HL-60 (cell line): ENCODE results near the gene PTPRD.

Experiments used
- DNase-seq, 2 experiments: peaks; one replicate each; pipeline ENCODE4 v3.0.0-alpha.2; 2010 to 2020; ENCODE audit warnings: low read depth in 1 of 2, low spot score in 1 of 2
- H3K27ac ChIP-seq: fragments of 250-450 bp; sonication (Bioruptor Pico); replicated peaks from 2 replicates; pipeline ENCODE4 v1.5.1; 2020; ENCODE audit warnings: mild to moderate bottlenecking, moderate library complexity
- H3K27me3 ChIP-seq: fragments of 250-450 bp; sonication (Bioruptor Pico); 2 replicates; pipeline ENCODE4 v1.5.1; 2021; ENCODE audit warnings: mild to moderate bottlenecking, moderate library complexity; ENCODE audit not compliant: insufficient read depth, poor library complexity, severe bottlenecking
- H3K4me3 ChIP-seq: replicated peaks from 2 replicates; pipeline ENCODE4 v1.5.1; 2011; ENCODE audit warnings: mild to moderate bottlenecking, control low read depth, low read length; ENCODE audit not compliant: insufficient read depth
- GABPA ChIP-seq: IDR thresholded peaks from 2 replicates; pipeline ENCODE4 v1.6.1; 2012; ENCODE audit warnings: low read depth
- POLR2AphosphoS5 ChIP-seq: IDR thresholded peaks from 2 replicates; pipeline ENCODE4 v1.6.1; 2012; ENCODE audit warnings: low read depth
- SPI1 ChIP-seq: IDR thresholded peaks from 2 replicates; pipeline ENCODE4 v1.6.1; 2012; ENCODE audit warnings: low read depth, mild to moderate bottlenecking, borderline replicate concordance
- TF ChIP-seq, protein P1 (sequence below): IDR thresholded peaks from 2 replicates; pipeline ENCODE4 v1.6.1; 2012; ENCODE audit warnings: low read depth; ENCODE audit not compliant: insufficient replicate concordance
- TF ChIP-seq, protein P2 (sequence below): IDR thresholded peaks from one replicate; pipeline ENCODE4 v1.5.1; 2011; ENCODE audit warnings: low read length, control low read depth, inconsistent platforms; ENCODE audit not compliant: insufficient read depth

Gene PTPRD

DNA sequence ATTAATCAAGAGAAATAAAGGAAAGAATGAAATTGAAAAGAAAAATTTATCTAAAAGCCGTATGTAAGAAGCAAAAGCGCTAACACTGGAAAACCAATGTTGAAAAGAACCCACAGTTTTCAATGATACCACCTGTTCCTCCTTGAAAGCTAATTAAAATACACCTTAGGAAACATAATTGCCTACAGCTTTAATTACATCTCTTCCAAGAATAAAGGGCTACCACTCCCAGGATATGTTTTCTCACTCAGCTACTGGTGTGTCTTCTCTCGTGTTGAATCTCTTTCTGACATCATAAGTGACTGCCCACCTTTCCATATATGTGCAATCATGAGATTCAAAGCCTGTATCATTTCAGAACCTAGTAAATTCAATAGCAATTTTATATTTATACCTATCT, 1932.6 kb downstream of the PTPRD start:
- DNase-seq = no peak
- no peak for TF ChIP-seq SPI1
- TF ChIP-seq POLR2AphosphoS5 = no peak
- TF ChIP-seq, protein P1, sequence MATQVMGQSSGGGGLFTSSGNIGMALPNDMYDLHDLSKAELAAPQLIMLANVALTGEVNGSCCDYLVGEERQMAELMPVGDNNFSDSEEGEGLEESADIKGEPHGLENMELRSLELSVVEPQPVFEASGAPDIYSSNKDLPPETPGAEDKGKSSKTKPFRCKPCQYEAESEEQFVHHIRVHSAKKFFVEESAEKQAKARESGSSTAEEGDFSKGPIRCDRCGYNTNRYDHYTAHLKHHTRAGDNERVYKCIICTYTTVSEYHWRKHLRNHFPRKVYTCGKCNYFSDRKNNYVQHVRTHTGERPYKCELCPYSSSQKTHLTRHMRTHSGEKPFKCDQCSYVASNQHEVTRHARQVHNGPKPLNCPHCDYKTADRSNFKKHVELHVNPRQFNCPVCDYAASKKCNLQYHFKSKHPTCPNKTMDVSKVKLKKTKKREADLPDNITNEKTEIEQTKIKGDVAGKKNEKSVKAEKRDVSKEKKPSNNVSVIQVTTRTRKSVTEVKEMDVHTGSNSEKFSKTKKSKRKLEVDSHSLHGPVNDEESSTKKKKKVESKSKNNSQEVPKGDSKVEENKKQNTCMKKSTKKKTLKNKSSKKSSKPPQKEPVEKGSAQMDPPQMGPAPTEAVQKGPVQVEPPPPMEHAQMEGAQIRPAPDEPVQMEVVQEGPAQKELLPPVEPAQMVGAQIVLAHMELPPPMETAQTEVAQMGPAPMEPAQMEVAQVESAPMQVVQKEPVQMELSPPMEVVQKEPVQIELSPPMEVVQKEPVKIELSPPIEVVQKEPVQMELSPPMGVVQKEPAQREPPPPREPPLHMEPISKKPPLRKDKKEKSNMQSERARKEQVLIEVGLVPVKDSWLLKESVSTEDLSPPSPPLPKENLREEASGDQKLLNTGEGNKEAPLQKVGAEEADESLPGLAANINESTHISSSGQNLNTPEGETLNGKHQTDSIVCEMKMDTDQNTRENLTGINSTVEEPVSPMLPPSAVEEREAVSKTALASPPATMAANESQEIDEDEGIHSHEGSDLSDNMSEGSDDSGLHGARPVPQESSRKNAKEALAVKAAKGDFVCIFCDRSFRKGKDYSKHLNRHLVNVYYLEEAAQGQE = no peak
- Histone ChIP-seq H3K4me3 (no peak overlapping the region), H3K27me3 (no peaks in the 10 kb centered on the region), H3K27ac (no peak overlapping the region)

DNA sequence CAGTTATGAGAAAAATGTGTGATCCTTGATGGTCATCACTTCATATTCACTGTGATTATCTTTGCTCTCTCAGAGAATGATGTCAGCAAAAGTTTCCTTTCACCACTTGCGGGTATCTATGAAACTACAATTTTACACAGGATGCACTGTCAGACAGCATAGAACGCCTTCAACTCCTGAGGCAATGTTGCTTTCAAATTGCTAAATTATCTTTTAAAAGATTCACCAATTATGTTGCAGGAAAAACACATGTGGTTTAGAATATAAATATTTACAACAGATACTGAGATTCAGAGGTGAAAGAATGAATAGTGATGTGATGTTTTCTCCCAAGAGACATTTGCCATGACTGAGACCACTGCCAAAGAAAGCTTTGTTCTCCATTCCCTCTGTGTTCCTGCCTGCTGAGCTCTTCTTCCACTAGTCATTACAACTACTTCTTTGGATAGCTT, 1933.4 kb downstream of the PTPRD start:
- TF ChIP-seq, protein P2, sequence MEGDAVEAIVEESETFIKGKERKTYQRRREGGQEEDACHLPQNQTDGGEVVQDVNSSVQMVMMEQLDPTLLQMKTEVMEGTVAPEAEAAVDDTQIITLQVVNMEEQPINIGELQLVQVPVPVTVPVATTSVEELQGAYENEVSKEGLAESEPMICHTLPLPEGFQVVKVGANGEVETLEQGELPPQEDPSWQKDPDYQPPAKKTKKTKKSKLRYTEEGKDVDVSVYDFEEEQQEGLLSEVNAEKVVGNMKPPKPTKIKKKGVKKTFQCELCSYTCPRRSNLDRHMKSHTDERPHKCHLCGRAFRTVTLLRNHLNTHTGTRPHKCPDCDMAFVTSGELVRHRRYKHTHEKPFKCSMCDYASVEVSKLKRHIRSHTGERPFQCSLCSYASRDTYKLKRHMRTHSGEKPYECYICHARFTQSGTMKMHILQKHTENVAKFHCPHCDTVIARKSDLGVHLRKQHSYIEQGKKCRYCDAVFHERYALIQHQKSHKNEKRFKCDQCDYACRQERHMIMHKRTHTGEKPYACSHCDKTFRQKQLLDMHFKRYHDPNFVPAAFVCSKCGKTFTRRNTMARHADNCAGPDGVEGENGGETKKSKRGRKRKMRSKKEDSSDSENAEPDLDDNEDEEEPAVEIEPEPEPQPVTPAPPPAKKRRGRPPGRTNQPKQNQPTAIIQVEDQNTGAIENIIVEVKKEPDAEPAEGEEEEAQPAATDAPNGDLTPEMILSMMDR = no peak
- TF ChIP-seq SPI1 = no peak
- TF ChIP-seq, protein P1 = no peak
- no peak for TF ChIP-seq GABPA
- no peak for TF ChIP-seq POLR2AphosphoS5
- H3K27ac ChIP-seq = no peak overlapping the region
- DNase-seq = no peak
- H3K27me3 ChIP-seq = no peaks in the 10 kb centered on the region
- H3K4me3 ChIP-seq = no peak overlapping the region

DNA sequence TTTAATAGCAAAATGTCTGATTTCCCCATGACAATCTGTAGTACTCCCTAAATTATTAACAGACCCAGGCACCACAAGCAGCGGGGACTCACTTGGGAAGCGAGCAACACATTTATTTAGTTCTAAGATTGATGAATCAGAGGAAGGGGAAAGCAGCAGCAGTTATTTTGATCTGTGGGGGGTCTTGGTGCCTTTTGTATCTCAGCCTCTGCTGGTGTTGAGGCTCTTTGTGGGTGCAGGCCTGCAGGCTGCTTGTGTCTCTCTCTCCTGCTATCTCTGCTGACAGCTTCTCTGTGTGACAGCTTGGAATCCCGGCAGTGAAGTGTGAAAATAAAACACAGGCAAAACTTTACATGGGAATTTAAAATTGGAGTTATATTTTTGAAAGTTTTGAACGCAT, 1935.1 kb downstream of the PTPRD start:
- DNase-seq = no peak
- Histone ChIP-seq H3K27me3 (no peaks in the 10 kb centered on the region), H3K4me3 (no peak overlapping the region), H3K27ac (no peak overlapping the region)
- no peak for TF ChIP-seq POLR2AphosphoS5
- no peak for TF ChIP-seq GABPA
- TF ChIP-seq SPI1 = no peak
- TF ChIP-seq, protein P1 = no peak
- TF ChIP-seq, protein P2 = no peak

DNA sequence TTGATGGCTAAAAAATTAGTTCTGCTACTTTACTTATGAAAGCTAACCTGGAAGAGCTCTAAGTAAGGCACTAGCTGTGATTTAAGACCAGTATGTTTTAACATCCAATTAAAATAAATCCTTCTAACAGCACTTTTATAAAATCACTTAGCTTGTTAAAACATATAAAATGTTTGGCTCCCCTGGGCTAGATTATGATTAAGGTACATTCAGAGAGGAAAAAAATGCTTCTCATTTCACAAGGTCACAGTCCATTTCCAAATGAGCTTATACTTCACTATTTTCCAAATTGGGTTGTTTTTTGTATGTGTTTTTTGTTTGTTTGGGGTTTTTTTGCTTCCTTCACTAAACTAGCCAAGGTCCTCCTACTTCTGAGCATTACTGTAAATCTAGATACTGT, 1938.3 kb downstream of the PTPRD start:
- Histone ChIP-seq H3K4me3 (no peak overlapping the region), H3K27ac (no peak overlapping the region), H3K27me3 (no peaks in the 10 kb centered on the region)
- no peak for DNase-seq
- TF ChIP-seq, protein P1 = no peak
- TF ChIP-seq POLR2AphosphoS5 = no peak
- TF ChIP-seq GABPA = no peak
- TF ChIP-seq, protein P2 = no peak
- TF ChIP-seq SPI1 = no peak
